Stimulated activated naive CD4-positive, alpha-beta T cell treated with Interleukin-2 at 50 U/mL for 16 hours (primary cell): ENCODE data around the gene SRD5A1.

Source experiments
- DNase-seq: peaks from one replicate; lab custom pipeline; 2025; lab: John Stamatoyannopoulos, UW

The SRD5A1 gene

GRCh38 chr5:6604341-6604740 is 28.9 kb upstream of the SRD5A1 start:
- DNase-seq, result no peak

GRCh38 chr5:6604946-6605345 is 28.3 kb upstream of the SRD5A1 start:
- no peak for DNase-seq

- DNase-seq, result no peak
Measured at GRCh38 chr5:6606884-6607558, 26.2 kb upstream of the SRD5A1 start.

- no peak for DNase-seq
Measured at GRCh38 chr5:6607559-6607936, 25.7 kb upstream of the SRD5A1 start.

- DNase-seq, result no peak
Measured at GRCh38 chr5:6608016-6608415, 25.2 kb upstream of the SRD5A1 start.

GRCh38 chr5:6611334-6612256 is 21.6 kb upstream of the SRD5A1 start:
- DNase-seq, result no peak

- DNase-seq, result no peak
Measured at GRCh38 chr5:6615034-6615815, 18.0 kb upstream of the SRD5A1 start.

GRCh38 chr5:6616632-6617031 is 16.6 kb upstream of the SRD5A1 start:
- DNase-seq, result no peak

GRCh38 chr5:6623228-6623627 is 10.0 kb upstream of the SRD5A1 start:
- DNase-seq, result no peak

GRCh38 chr5:6623941-6624340 is 9.3 kb upstream of the SRD5A1 start:
- DNase-seq, result no peak

- no peak for DNase-seq
Measured at GRCh38 chr5:6626508-6626907, 6.7 kb upstream of the SRD5A1 start.

GRCh38 chr5:6631441-6631840 is 1.8 kb upstream of the SRD5A1 start:
- DNase-seq, result no peak

GRCh38 chr5:6632324-6632887 is 834 bp upstream of the SRD5A1 start:
- DNase-seq, result no peak

GRCh38 chr5:6633469-6634245 is 417 bp downstream of the SRD5A1 start:
- no peak for DNase-seq

GRCh38 chr5:6634306-6634705 is 1.1 kb downstream of the SRD5A1 start:
- no peak for DNase-seq

GRCh38 chr5:6634788-6635430 is 1.7 kb downstream of the SRD5A1 start:
- no peak for DNase-seq

GRCh38 chr5:6636293-6636692 is 3.1 kb downstream of the SRD5A1 start:
- no peak for DNase-seq

GRCh38 chr5:6637022-6637421 is 3.8 kb downstream of the SRD5A1 start:
- DNase-seq, result no peak

- no peak for DNase-seq
Measured at GRCh38 chr5:6637590-6637989, 4.3 kb downstream of the SRD5A1 start.

- no peak for DNase-seq
Measured at GRCh38 chr5:6638236-6638635, 5.0 kb downstream of the SRD5A1 start.

- no peak for DNase-seq
Measured at GRCh38 chr5:6642655-6643054, 9.4 kb downstream of the SRD5A1 start.
